Measurements from ENCODE around the gene ROBO2.

DNA sequence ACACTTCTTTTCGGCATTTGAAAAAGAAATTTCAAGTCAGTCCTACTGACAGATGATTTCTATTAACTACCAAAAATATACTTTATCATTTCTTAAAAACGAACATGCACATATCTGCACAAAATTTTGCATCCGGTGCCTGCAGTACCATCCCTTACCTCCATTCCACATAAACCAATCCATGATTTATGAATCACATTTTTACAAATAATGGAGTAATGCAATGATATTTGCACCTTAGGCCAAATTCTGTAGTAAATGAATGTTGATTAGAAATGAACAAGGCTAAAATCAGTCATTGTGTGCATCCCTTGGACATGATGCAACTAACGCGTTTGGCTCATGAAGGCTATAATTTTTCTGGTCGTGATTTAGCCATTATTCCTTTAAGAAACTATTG, 46.5 kb downstream of the ROBO2 start:
- TF ChIP-seq, protein P1, sequence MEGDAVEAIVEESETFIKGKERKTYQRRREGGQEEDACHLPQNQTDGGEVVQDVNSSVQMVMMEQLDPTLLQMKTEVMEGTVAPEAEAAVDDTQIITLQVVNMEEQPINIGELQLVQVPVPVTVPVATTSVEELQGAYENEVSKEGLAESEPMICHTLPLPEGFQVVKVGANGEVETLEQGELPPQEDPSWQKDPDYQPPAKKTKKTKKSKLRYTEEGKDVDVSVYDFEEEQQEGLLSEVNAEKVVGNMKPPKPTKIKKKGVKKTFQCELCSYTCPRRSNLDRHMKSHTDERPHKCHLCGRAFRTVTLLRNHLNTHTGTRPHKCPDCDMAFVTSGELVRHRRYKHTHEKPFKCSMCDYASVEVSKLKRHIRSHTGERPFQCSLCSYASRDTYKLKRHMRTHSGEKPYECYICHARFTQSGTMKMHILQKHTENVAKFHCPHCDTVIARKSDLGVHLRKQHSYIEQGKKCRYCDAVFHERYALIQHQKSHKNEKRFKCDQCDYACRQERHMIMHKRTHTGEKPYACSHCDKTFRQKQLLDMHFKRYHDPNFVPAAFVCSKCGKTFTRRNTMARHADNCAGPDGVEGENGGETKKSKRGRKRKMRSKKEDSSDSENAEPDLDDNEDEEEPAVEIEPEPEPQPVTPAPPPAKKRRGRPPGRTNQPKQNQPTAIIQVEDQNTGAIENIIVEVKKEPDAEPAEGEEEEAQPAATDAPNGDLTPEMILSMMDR (IDR thresholded peaks at IDR 0.05): peak in 1 of 12 donors; percentile 32
- no peak for TF ChIP-seq POLR2A (IDR thresholded peaks at IDR 0.05)

Measured in heart left ventricle (tissue), 13 donors.